Right lobe of liver (tissue), 6 donors: ENCODE measurements around the gene DEF6. TPM values are rescaled to one million over a fixed set of nuclear protein-coding genes. Genes with fewer than 3 reads are reported as not detected.

ENCODE experiments used
- ATAC-seq, 4 donors: fragments of 200-7000 bp; cut with Tn5 transposase; one replicate each; pipeline ENCODE4 v1.9.1; 2020; ENCODE audit warnings: mild to moderate bottlenecking in 4 of 4, moderate library complexity in 4 of 4
- DNase-seq, 3 donors: peaks; one replicate each; pipeline ENCODE4 v3.0.0-alpha.2; 2020
- H3K27ac ChIP-seq, 3 donors: fragments of 200-600 bp; one replicate each; pipeline ENCODE4 v1.8.0; 2022
- H3K27me3 ChIP-seq, 2 donors: fragments of 200-600 bp; one replicate each; pipeline ENCODE4 v1.8.0; 2022
- H3K36me3 ChIP-seq, 4 donors: fragments of 200-600 bp; sonication (generic) in 1 of 4; one replicate each; pipeline versions ENCODE4 v1.5.1 to v1.8.0; 2017 to 2022; ENCODE audit warnings: control low read depth in 1 of 4
- H3K4me1 ChIP-seq, 4 donors: fragments of 200-600 bp; sonication (generic) in 1 of 4; one replicate each; pipeline versions ENCODE4 v1.5.1 to v1.8.0; 2017 to 2022; ENCODE audit warnings: control low read depth in 1 of 4
- H3K4me3 ChIP-seq, 3 donors: fragments of 200-600 bp; one replicate each; pipeline ENCODE4 v1.8.0; 2022
- H3K9me3 ChIP-seq, 4 donors: fragments of 200-600 bp; sonication (generic) in 1 of 4; one replicate each; pipeline versions ENCODE4 v1.5.1 to v1.8.0; 2017 to 2022; ENCODE audit warnings: control low read depth in 1 of 4
- CTCF ChIP-seq, 4 donors: fragments of 200-600 bp in 3 of 4; fragments of 450-650 bp in 1 of 4; IDR thresholded peaks; one replicate each; pipeline versions ENCODE4 v1.5.1 to v1.8.0; 2016 to 2022; ENCODE audit warnings: antibody characterized with exemption in 4 of 4, mild to moderate bottlenecking in 2 of 4
- POLR2A ChIP-seq: fragments of 450-650 bp; IDR thresholded peaks from one replicate; pipeline ENCODE4 v1.6.1; 2017; ENCODE audit warnings: antibody characterized with exemption, mild to moderate bottlenecking
- WGBS: methylation state at CpG from one replicate; pipeline ENCODE4 v1.1.6; 2018; ENCODE audit warnings: low coverage, low lambda C conversion rate; ENCODE audit not compliant: insufficient coverage; ENCODE audit errors: missing lambda C conversion rate; 5-methylcytosine and 5-hydroxymethylcytosine counted together
- intact Hi-C, 2 donors: fragments of 100-400 bp; cut with DNase I; formaldehyde crosslinking; loops; one replicate each; pipeline versions ENCODE4 v1.11.2 to v1.14.1; 2022
- total RNA-seq, 6 experiments: library from RNA; depleted of rRNA in 2 of 6; stranded (reverse); fragments of >200 nt in 2 of 6; fragmentation: NEBNext Ultra II Directional in 3 of 6; extraction: Animal tissue kit (Norgen Biotek cat#: 25700) in 3 of 6; gene quantifications; one replicate each; pipeline versions ENCODE4 v1.1.0 to v1.2.4, GENCODE V29; 2016 to 2023
- donor health status: DM: no; HTN: yes; CAD: no.
- donor health status: DM: no; HTN: no; CAD: no.
- donor health status: DM: no; HTN: no; CAD: no.
- donor health status: DM: no; HTN: yes; CAD: no.
- donor health status: DM: no; HTN: yes; CAD: no.

DEF6 gene
- total RNA-seq, 6 experiments from 2014 or later = 1.1 to 3.6 (median 1.5) TPM

DNA sequence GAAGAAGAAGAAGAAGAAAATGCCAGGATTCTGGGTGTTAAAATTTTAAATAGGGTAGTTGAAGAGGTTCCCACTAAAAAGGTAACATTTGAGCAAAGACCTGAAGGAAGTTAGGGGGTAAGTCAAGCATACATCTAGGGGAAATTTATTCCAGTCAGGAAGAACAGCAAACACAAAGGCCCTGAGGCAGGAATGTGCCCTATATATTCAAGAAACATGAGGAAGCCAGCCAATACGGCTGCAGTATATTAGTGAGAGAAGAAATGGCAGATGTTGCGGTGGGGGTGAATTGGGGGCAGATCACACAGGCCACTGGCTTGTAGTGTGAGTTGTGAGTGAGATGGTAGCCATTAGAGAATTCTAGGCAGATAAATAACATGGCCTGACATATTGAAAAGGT is 32.1 kb upstream of the DEF6 start:
- Histone ChIP-seq H3K27me3 (no peaks in the 10 kb centered on the region), H3K9me3 (no peaks in the 10 kb centered on the region), H3K36me3 (no peaks in the 10 kb centered on the region), H3K4me1 (peaks cover 0 to 3% (median 0%) of the 10 kb centered on the region in 4 donors), H3K4me3 (no peak overlapping the region), H3K27ac (no peak overlapping the region)
- DNase-seq = no peak
- 100% methylated on average over 1 of the region's 2 CpGs for WGBS
- no peak for TF ChIP-seq CTCF (IDR thresholded peaks at IDR 0.05)
- TF ChIP-seq POLR2A = no peak
- no peak for ATAC-seq
- intact Hi-C loops = no loop called here

- WGBS = 89% methylated on average over 7 of the region's 8 CpGs
- no peak for TF ChIP-seq CTCF (IDR thresholded peaks at IDR 0.05)
- TF ChIP-seq POLR2A = no peak
Measured at GRCh38 chr6:35267446-35267845, 30.2 kb upstream of the DEF6 start.

GRCh38 chr6:35267897-35268296 is 29.7 kb upstream of the DEF6 start:
- intact Hi-C loops = no loop called here
- Histone ChIP-seq H3K27ac (no peak overlapping the region), H3K9me3 (no peaks in the 10 kb centered on the region), H3K27me3 (no peaks in the 10 kb centered on the region), H3K36me3 (no peaks in the 10 kb centered on the region), H3K4me3 (no peak overlapping the region), H3K4me1 (no peaks in the 10 kb centered on the region)
- ATAC-seq = no peak
- 83% methylated on average over 1 of the region's 2 CpGs for WGBS
- TF ChIP-seq POLR2A (no peak), CTCF (IDR thresholded peaks at IDR 0.05) (no peak)
- DNase-seq = no peak

More at GRCh38 chr6:35267446-35267845, 30.2 kb upstream of the DEF6 start:
- no peak for ATAC-seq
- intact Hi-C loops = no loop called here
- H3K27me3 ChIP-seq = no peaks in the 10 kb centered on the region
- no peaks in the 10 kb centered on the region for H3K9me3 ChIP-seq
- H3K27ac ChIP-seq = no peak overlapping the region
- DNase-seq = no peak
- no peaks in the 10 kb centered on the region for H3K36me3 ChIP-seq
- no peaks in the 10 kb centered on the region for H3K4me1 ChIP-seq
- H3K4me3 ChIP-seq = no peak overlapping the region

DNA sequence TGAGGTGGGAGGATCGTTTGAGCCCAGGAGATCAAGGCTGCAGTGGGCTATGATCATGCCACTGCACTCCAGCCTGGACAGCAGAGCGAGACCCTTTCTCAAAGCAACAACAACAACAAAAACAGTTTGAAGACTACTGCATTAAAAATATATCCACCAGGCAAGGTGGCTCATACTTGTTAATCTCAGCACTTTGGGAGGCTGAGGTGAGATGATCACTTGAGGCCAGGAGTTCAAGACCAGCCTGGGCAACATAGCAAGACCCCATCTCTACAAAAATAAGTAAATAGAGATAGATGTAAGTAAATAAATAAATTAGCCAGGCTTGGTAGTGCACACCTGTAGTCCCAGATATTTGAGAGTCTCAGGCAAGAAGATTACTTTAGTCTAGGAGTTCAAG is 25.6 kb upstream of the DEF6 start:
- Histone ChIP-seq H3K36me3 (no peaks in the 10 kb centered on the region), H3K27me3 (no peaks in the 10 kb centered on the region), H3K27ac (no peak overlapping the region), H3K9me3 (no peaks in the 10 kb centered on the region), H3K4me3 (no peak overlapping the region), H3K4me1 (no peaks in the 10 kb centered on the region)
- WGBS = 100% methylated on average over 1 of the region's 2 CpGs
- DNase-seq = no peak
- no peak for ATAC-seq
- intact Hi-C loops = no loop called here
- no peak for TF ChIP-seq CTCF (IDR thresholded peaks at IDR 0.05)
- TF ChIP-seq POLR2A = no peak
